Epithelial cell of proximal tubule (primary cell): ENCODE measurements around the gene OR52E2. TPM values are rescaled to one million over a fixed set of nuclear protein-coding genes. Genes with fewer than 3 reads are reported as not detected.

ENCODE experiments used
- DNase-seq: peaks from one replicate; pipeline ENCODE4 v3.0.0-alpha.2; 2011; ENCODE audit warnings: low read depth
- H3K4me3 ChIP-seq: 2 replicates; pipeline ENCODE4 v1.5.1; 2011; ENCODE audit warnings: low read depth, mild to moderate bottlenecking, low read length
- CTCF ChIP-seq: conservative IDR thresholded peaks from 2 replicates; pipeline ENCODE4 v1.5.1; 2012; ENCODE audit warnings: low read depth, mild to moderate bottlenecking, low read length
- total RNA-seq: library from RNA; depleted of rRNA; stranded (reverse); fragments of >200 nt; gene quantifications from 2 replicates; pipeline ENCODE4 v1.2.3, GENCODE V29; 2015

OR52E2 gene
- total RNA-seq, 1 donor from 2014 or later, result not detected

GRCh38 chr11:5046226-5046625 is 13.2 kb downstream of the OR52E2 start, which contains the start of gene OR52J3:
Gene OR52J3 (plus strand): TSS chr11:5046526. CDS start chr11:5046526, 0 bp downstream.
- no peak for TF ChIP-seq CTCF
- DNase-seq, result no peak
- no peak within 1 kb of the TSS for H3K4me3 ChIP-seq

GRCh38 chr11:5043380-5043779 is 16.0 kb downstream of the OR52E2 start:
- DNase-seq, result no peak
- H3K4me3 ChIP-seq, result no peak overlapping the region
- no peak for TF ChIP-seq CTCF

- H3K4me3 ChIP-seq, result no peak overlapping the region
- no peak for TF ChIP-seq CTCF
- no peak for DNase-seq
Measured at GRCh38 chr11:5042091-5042490, 17.3 kb downstream of the OR52E2 start.

GRCh38 chr11:5040876-5041275 is 18.6 kb downstream of the OR52E2 start:
- TF ChIP-seq CTCF, result peak; percentile 2
- DNase-seq, result no peak
- H3K4me3 ChIP-seq, result no peak overlapping the region

- no peak for DNase-seq
- H3K4me3 ChIP-seq, result no peak overlapping the region
- no peak for TF ChIP-seq CTCF
Measured at GRCh38 chr11:5038341-5038740, 21.1 kb downstream of the OR52E2 start.

- DNase-seq, result no peak
- TF ChIP-seq CTCF, result no peak
- no peak overlapping the region for H3K4me3 ChIP-seq
Measured at GRCh38 chr11:5037926-5038325, 21.5 kb downstream of the OR52E2 start.

GRCh38 chr11:5036669-5037068 is 22.8 kb downstream of the OR52E2 start:
- DNase-seq, result no peak
- no peak for TF ChIP-seq CTCF

More at GRCh38 chr11:5036669-5037068, 22.8 kb downstream of the OR52E2 start:
- no peak overlapping the region for H3K4me3 ChIP-seq
